GM12878 (cell line): ENCODE measurements around the gene PDE7B. TPM values are rescaled to one million over a fixed set of nuclear protein-coding genes. Genes with fewer than 3 reads are reported as not detected.

Source experiments
- ATAC-seq: fragments of 200-7000 bp; cut with Tn5 transposase; 3 replicates; pipeline ENCODE4 v1.9.1; 2020; ENCODE audit warnings: mild to moderate bottlenecking, moderate library complexity
- BruUV-seq: library from RNA; stranded (reverse); fragments of 400-500 nt; replicated peaks from 2 replicates; lab custom pipeline; 2021; lab: Mats Ljungman, UMichigan
- CTCF ChIA-PET: fragments of 300-600 bp; sonication (Branson Sonifier 250); formaldehyde crosslinking; extraction: SDS; loops from one replicate; lab custom pipeline; 2021; ENCODE audit warnings: inconsistent platforms; lab: Yijun Ruan, JAX
- POLR2A ChIA-PET: fragments of 350-600 bp; formaldehyde crosslinking; extraction: SDS; loops from one replicate; lab custom pipeline; 2021; ENCODE audit warnings: inconsistent platforms; lab: Charles Lee
- RAD21 ChIA-PET: fragments of 300-600 bp; sonication (Branson Sonifier 250); formaldehyde crosslinking; loops from one replicate; lab custom pipeline; 2023; ENCODE audit warnings: antibody characterized with exemption; ENCODE audit not compliant: unreplicated experiment; lab: Charles Lee
- SMC1A ChIA-PET: fragments of 300-600 bp; sonication (Branson Sonifier 250); formaldehyde crosslinking; loops from one replicate; lab custom pipeline; 2023; ENCODE audit not compliant: unreplicated experiment, uncharacterized antibody; lab: Charles Lee
- DNase-seq: peaks from one replicate; pipeline ENCODE4 v3.0.0-alpha.2; 2011; ENCODE audit warnings: low read depth, low spot score
- FAIRE-seq: peaks from 3 replicates; lab custom pipeline; 2011; peaks lifted over from hg19 to GRCh38; lab: Jason Lieb, UNC
- H2AFZ ChIP-seq: 2 replicates; pipeline ENCODE4 v1.6.0; 2011; ENCODE audit warnings: low read depth, low read length, control low read depth; ENCODE audit not compliant: control insufficient read depth
- H3K27ac ChIP-seq: 2 replicates; pipeline ENCODE4 v1.5.1; 2011; ENCODE audit warnings: control low read depth; ENCODE audit not compliant: control insufficient read depth, insufficient read depth
- H3K27me3 ChIP-seq, 2 experiments: replicated peaks in 1 of 2; 2 replicates each; pipeline versions ENCODE4 v1.6.0 to v1.6.1; 2011; ENCODE audit warnings: low read length in 1 of 2; ENCODE audit not compliant: control insufficient read depth in 2 of 2, insufficient read depth in 2 of 2
- H3K36me3 ChIP-seq, 2 experiments: 2 replicates each; pipeline ENCODE4 v1.5.1; 2011; ENCODE audit warnings: low read length in 1 of 2; ENCODE audit not compliant: control insufficient read depth in 2 of 2, insufficient read depth in 2 of 2
- H3K4me1 ChIP-seq: 2 replicates; pipeline ENCODE4 v1.6.1; 2011; ENCODE audit warnings: mild to moderate bottlenecking, low read length, moderate library complexity, mixed read lengths; ENCODE audit not compliant: control insufficient read depth, insufficient read depth
- H3K4me2 ChIP-seq: 2 replicates; pipeline ENCODE4 v1.6.0; 2011; ENCODE audit warnings: control low read depth; ENCODE audit not compliant: control insufficient read depth, insufficient read depth
- H3K4me3 ChIP-seq: fragments of 200-600 bp; sonication (generic); 2 replicates; pipeline ENCODE4 v1.5.1; 2016
- H3K79me2 ChIP-seq: 2 replicates; pipeline ENCODE4 v1.6.0; 2011; ENCODE audit warnings: low read length; ENCODE audit not compliant: control insufficient read depth, insufficient read depth
- H3K9ac ChIP-seq: 2 replicates; pipeline ENCODE4 v1.8.0; 2011; ENCODE audit warnings: low read length, control low read depth, mixed read lengths; ENCODE audit not compliant: control insufficient read depth, insufficient read depth
- H3K9me3 ChIP-seq: replicated peaks from 3 replicates; pipeline ENCODE4 v1.5.1; 2011; ENCODE audit warnings: mild to moderate bottlenecking, low read length; ENCODE audit not compliant: control insufficient read depth, insufficient read depth
- H4K20me1 ChIP-seq: 2 replicates; pipeline ENCODE4 v1.6.0; 2011; ENCODE audit not compliant: control insufficient read depth, insufficient read depth
- BCL11A ChIP-seq: IDR thresholded peaks from 2 replicates; pipeline ENCODE4 v1.6.1; 2011; ENCODE audit warnings: low read depth, low read length
- CHD4 ChIP-seq: fragments of 200-600 bp; sonication (generic); IDR thresholded peaks from 2 replicates; pipeline ENCODE4 v1.6.1; 2016; ENCODE audit warnings: mild to moderate bottlenecking
- CREB1 ChIP-seq: IDR thresholded peaks from 2 replicates; pipeline ENCODE4 v1.6.1; 2012; ENCODE audit warnings: low read depth, mild to moderate bottlenecking, inconsistent platforms
- DPF2 ChIP-seq: fragments of 450-650 bp; IDR thresholded peaks from 2 replicates; pipeline ENCODE4 v1.6.1; 2017; ENCODE audit warnings: mild to moderate bottlenecking
- FOS ChIP-seq: IDR thresholded peaks from 3 replicates; pipeline ENCODE4 v1.6.1; 2011; ENCODE audit warnings: borderline replicate concordance; ENCODE audit not compliant: insufficient read length; ENCODE audit errors: extremely low read depth
- FOXK2 ChIP-seq: fragments of 450-650 bp; IDR thresholded peaks from 2 replicates; pipeline ENCODE4 v1.6.1; 2017; ENCODE audit warnings: mild to moderate bottlenecking, moderate library complexity
- GABPA ChIP-seq: IDR thresholded peaks from 2 replicates; pipeline ENCODE4 v1.6.1; 2014; ENCODE audit warnings: antibody characterized with exemption, low read depth, mild to moderate bottlenecking, inconsistent platforms
- HCFC1 ChIP-seq: fragments of 150-350 bp; IDR thresholded peaks from 2 replicates; pipeline ENCODE4 v1.6.1; 2014; ENCODE audit warnings: low read length
- HDAC2 ChIP-seq: fragments of 200-600 bp; sonication (generic); IDR thresholded peaks from 2 replicates; pipeline ENCODE4 v1.6.1; 2017
- HDAC6 ChIP-seq: fragments of 200-600 bp; sonication (generic); IDR thresholded peaks from one replicate; pipeline ENCODE4 v1.8.0; 2017; ENCODE audit warnings: antibody characterized with exemption; ENCODE audit not compliant: unreplicated experiment
- MYB ChIP-seq: fragments of 150-350 bp; IDR thresholded peaks from 2 replicates; pipeline ENCODE4 v1.6.1; 2014; ENCODE audit warnings: mild to moderate bottlenecking, low read depth, low read length, borderline replicate concordance
- NFIC ChIP-seq: IDR thresholded peaks from 2 replicates; pipeline ENCODE4 v1.6.1; 2012; ENCODE audit warnings: low read depth, mild to moderate bottlenecking, inconsistent platforms, low read length, moderate library complexity
- NR2C2 ChIP-seq: IDR thresholded peaks from 2 replicates; pipeline ENCODE4 v1.6.1; 2011; ENCODE audit warnings: borderline replicate concordance, low read depth; ENCODE audit not compliant: control insufficient read depth, insufficient read length
- PAX5 ChIP-seq: IDR thresholded peaks from 2 replicates; pipeline ENCODE4 v1.6.1; 2011; ENCODE audit warnings: low read depth, low read length, borderline replicate concordance
- PBX3 ChIP-seq: IDR thresholded peaks from 2 replicates; pipeline ENCODE4 v1.6.1; 2011; ENCODE audit warnings: mild to moderate bottlenecking, low read depth, low read length, moderate library complexity; ENCODE audit not compliant: insufficient replicate concordance
- SPI1 ChIP-seq: IDR thresholded peaks from 2 replicates; pipeline ENCODE4 v1.6.1; 2011; ENCODE audit warnings: low read depth, mild to moderate bottlenecking, low read length, moderate library complexity, borderline replicate concordance; ENCODE audit not compliant: insufficient read depth
- in situ Hi-C: fragments of 300-500 bp; cut with MboI; formaldehyde crosslinking; loops from 9 replicates; pipeline ENCODE4 v1.14.3; 2018; ENCODE audit warnings: mixed read lengths
- intact Hi-C: fragments of 100-400 bp; cut with micrococcal nuclease; formaldehyde crosslinking; loops from one replicate; pipeline ENCODE4 v1.14.2; 2022; ENCODE audit not compliant: unreplicated experiment
- polyA plus RNA-seq, 11 experiments: library from polyadenylated mRNA; depleted of rRNA in 4 of 11; unstranded in 6 of 11; stranded (reverse) in 5 of 11; fragments of >200 nt; fragmentation: Nextera tagmentation in 4 of 11; fragmentation: Illumina TruSeq in 1 of 11; extraction: Ambion mirVana in 4 of 11; extraction: Trizol in 1 of 11; gene quantifications; 1 replicate in 1 of 11; 2 replicates in 10 of 11; pipeline versions ENCODE4 v1.2.1 to v1.2.3, GENCODE V29; 2011 to 2016; ENCODE audit warnings: inconsistent platforms in 2 of 11, missing spikeins in 2 of 11, low read depth in 1 of 11
- total RNA-seq, 4 experiments: library from RNA; depleted of rRNA in 3 of 4; stranded (reverse); fragments of >200 nt in 3 of 4; fragmentation: Illumina TruSeq in 1 of 4; extraction: Trizol in 1 of 4; gene quantifications; 2 replicates each; pipeline versions ENCODE4 v1.2.1 to v1.2.3, GENCODE V29; 2013 to 2021

PDE7B gene
- total and polyA plus RNA-seq, 10 of the 15 experiments (the other 5 are each of a cell fraction or from before 2014, with no cell fraction given), result not detected

GRCh38 chr6:136060052-136060451 is 208.6 kb downstream of the PDE7B start:
- no peaks in the 10 kb centered on the region for H3K9me3 ChIP-seq
- in situ Hi-C loops (no loop called here), intact Hi-C loops (no loop called here)
- H2AFZ ChIP-seq, result no peak overlapping the region
- POLR2A ChIA-PET, result no interaction called here
- no peak overlapping the region for H3K4me3 ChIP-seq
- no peak overlapping the region for H3K4me2 ChIP-seq
- CTCF ChIA-PET, result interaction anchor here (0.8 to 1.0 kb wide), 2 partner anchors 10 to 18 kb away, joined by 3 to 6 read pairs; no protein-coding TSS in a partner anchor
- no peak overlapping the region for H3K27ac ChIP-seq
- H3K36me3 ChIP-seq, result no peaks in the 10 kb centered on the region
- H3K27me3 ChIP-seq, result no peaks in the 10 kb centered on the region
- no peaks in the 10 kb centered on the region for H4K20me1 ChIP-seq
- FAIRE-seq (no peak), DNase-seq (no peak), ATAC-seq (no peak)
- SMC1A ChIA-PET, result interaction anchor here (1.6 kb wide), 1 partner anchor 12 kb away, joined by 5 read pairs; no protein-coding TSS in a partner anchor
- RAD21 ChIA-PET, result no interaction called here
- no peaks in the 10 kb centered on the region for H3K4me1 ChIP-seq
- TF ChIP-seq FOXK2, result no peak
- TF ChIP-seq CREB1, result no peak
- no peak for TF ChIP-seq NR2C2
- no peak for TF ChIP-seq NFIC
- TF ChIP-seq HDAC6, result no peak
- no peak for TF ChIP-seq CHD4
- no peak for TF ChIP-seq MYB
- TF ChIP-seq PAX5, result no peak
- TF ChIP-seq GABPA, result no peak
- TF ChIP-seq PBX3, result no peak
- no peak for TF ChIP-seq FOS
- no peak for TF ChIP-seq SPI1
- no peak for TF ChIP-seq BCL11A
- TF ChIP-seq HDAC2, result no peak
- TF ChIP-seq HCFC1, result no peak
- no peak for TF ChIP-seq DPF2
- H3K9ac ChIP-seq, result no peak overlapping the region
- BruUV-seq, result no TSS peak
- no peaks in the 10 kb centered on the region for H3K79me2 ChIP-seq
